GM21381 (cell line): ENCODE results near the gene SIGMAR1.

Experiments used
- ATAC-seq: cut with Tn5 transposase; IDR thresholded peaks from one replicate; pipeline ENCODE4 v1.9.1; 2021; ENCODE audit warnings: mild to moderate bottlenecking, moderate library complexity; ENCODE audit not compliant: unreplicated experiment

SIGMAR1 gene

DNA sequence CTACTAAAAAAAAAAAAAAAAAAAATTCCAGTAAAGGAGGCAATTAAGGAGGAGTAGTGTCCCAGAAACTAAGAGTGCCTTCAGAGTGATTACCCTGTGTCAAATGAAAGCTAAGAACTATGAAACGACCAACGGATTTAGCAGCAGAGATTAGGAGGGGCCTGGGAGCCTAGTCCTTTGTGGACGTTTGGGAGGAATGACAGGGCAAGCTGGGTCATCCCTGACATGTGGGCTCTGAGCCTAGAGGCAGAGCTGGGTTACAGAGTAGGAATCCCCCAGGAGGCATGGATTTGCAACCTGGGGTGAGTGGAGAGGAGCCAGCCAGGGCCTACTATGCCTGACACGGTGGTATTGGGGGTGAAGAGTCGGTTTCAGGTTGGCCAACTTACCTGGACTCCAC lies 4.4 kb downstream of the SIGMAR1 start:
- ATAC-seq: no peak

- ATAC-seq: no peak
Observed at GRCh38 chr9:34630402-34631154, 7.0 kb downstream of the SIGMAR1 start.

DNA sequence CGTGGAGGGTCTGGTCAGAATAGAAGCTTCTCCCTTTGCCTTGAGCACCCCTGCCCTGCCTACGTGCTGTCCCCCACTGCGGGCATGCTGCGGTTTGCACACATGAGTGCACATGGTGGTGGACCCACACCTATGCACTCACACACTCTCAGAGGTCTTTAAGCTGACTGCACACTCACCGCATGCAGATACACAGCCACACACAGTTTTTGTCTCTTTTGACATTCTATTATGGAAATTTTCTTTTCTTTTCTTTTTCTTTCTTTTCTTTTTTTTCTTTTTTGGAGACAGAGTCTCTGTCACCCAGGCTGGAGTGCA lies 8.1 kb downstream of the SIGMAR1 start:
- ATAC-seq: no peak

DNA sequence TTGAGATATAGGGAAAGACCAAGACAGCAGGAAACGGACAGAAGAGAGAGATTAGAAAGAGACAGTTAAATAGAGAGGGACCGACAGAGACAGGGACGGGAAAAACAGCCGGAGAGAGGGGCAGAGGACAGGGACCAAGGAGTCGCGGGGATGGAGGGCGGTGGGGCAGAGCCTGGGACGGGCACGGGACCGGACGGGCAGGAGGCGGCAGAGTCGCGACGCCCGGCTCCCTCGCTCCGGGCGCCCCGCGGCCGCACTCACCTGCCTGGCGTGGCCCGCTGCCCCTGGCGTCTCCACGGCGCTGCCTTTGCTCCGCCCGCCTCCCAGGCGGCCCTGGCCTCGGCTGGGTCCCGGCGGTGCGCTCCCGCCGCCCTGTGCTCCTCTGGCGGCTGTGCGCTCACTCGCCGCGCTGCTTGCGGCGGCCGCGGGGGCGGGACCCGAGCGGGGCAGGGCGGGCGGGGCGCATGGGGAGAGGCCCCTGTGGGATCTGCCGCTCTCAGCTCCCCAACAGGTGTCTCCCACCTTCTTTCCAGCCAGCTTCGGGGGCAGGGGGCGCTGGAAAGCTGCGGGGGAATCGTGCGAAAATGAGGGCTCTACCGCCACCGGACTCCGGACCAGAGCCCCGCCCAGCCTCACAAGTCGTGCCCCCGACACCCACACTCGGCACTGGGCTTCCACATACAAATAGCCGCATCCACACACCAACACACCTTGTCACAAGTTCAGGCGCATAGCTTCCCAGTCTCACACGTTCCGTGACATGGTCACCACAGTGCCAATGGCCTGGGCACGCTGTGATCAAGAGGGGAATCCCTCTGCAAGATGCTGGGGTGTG lies 8.7 kb downstream of the SIGMAR1 start, which contains the start of gene ARID3C:
ARID3C (minus strand) TSS at position 411 of the 835 bp plus-strand sequence. CDS start 1,052 bp downstream, outside the sequence.
- no peak for ATAC-seq

DNA sequence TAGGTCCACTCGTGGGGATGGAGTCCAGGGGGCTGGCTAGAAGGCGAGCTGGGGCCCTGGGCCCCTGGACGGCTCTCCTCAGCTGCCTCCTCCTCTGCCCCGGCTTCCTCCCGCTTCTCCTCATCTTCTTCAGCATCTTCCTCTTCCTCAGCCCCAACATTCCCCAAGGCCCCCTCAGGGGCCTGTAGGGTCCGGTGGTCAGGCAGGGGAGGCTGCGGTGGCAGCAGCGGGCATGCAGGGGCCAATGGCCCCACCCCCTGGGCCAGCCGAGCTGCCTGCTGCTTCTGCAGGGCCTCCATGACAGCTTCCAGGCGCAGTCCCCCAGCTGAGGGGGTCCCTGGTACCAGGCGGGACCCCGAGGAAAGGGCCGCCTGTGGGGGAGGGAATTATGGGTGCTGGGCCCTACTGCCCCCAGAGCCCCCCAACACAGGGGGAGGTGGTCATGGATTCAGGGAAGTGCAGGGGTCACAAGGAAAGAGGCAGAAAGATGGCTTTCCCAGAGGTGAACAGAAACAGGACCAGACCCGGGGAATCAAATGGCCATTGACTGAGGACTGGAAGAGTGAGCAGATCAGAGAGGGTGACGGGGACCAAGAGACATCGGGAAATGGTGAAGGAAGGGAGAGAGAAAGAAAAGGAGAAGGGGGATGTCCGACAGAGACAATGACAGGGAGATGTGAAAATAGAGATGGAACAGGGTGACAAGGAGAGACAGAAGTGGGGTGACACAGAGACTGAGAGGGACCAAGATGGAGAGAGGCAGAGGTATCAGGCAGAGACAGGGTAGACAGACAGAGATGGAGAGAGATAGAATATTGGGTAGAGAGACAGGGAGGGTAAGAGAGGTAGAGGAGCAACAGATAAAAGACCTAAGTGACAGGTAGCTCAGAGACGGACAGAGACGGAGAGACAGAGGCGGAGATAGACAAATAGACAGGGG lies 9.6 kb downstream of the SIGMAR1 start:
- ATAC-seq: no peak

DNA sequence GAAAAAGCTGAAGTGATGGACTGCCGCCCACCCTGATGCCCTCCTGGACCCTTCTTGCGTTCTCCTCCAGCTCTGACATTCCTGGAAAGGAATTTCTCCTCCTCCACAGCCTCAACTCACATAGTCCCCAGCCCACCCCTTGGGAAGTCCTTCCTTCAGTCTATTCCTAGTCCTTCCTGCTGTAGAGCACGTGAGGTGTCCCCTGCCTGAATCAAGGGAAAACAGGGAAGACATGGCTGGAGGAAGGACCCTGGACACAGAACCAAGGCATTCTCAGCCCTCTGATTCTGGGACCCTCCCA lies 12.5 kb downstream of the SIGMAR1 start:
- ATAC-seq: no peak

- no peak for ATAC-seq
Observed at GRCh38 chr9:34624475-34625185, 13.0 kb downstream of the SIGMAR1 start.

DNA sequence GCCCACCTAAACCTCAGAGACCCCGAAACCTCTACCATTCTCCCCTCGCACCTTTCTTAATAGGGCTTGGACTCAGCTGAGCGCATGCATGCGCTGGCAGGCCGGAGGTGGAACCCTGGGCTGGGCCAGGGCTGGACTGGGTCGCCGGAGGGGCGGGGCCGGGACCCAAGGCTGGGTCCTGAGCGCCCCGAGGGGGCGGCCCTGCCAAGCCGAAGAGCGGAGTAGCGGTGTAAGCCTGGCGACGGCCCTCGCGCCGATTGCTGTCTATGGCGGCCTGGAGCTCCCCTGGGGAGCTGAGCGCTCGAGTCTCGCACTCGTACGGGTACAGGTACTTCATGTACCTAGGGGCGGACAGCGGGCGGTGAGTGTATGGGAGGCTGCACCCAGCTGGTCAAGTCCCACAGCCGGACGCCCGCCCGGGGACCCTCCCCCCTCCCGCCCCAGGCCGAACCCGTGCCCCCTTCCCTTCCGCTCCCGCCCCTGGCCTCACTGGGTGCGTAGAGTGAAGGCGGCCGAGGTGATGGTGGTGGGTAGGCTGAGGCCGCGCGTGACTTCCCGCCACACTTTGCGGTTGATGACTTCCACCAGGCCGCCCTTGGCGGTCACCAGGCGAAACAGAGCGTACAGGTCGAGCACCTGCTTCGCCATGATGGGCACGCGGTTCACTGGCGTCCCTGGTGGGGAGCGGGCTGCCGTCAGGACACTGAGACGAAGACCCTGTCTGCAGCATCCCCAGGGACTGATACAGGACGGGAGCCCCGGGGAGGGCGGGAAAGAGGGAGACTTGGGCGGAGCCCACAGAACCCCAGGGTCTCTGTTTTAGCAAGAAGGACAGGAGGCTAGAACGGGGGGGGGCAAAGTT lies 14.0 kb downstream of the SIGMAR1 start:
- no peak for ATAC-seq

- peak; percentile 97 for ATAC-seq
Observed at GRCh38 chr9:34620061-34620994, 17.3 kb downstream of the SIGMAR1 start, which contains the start of gene DCTN3. TSS of gene DCTN3 (minus strand) at chr9:34620495. CDS start at chr9:34620464, 31 bp downstream.

GRCh38 chr9:34615132-34615531 lies 22.5 kb downstream of the SIGMAR1 start:
- no peak for ATAC-seq

GRCh38 chr9:34612788-34613390 lies 24.7 kb downstream of the SIGMAR1 start:
- ATAC-seq: no peak

GRCh38 chr9:34611811-34612787 lies 25.5 kb downstream of the SIGMAR1 start, which contains the start of gene RPP25L:
TSS of gene RPP25L (minus strand) at chr9:34612097. CDS start at chr9:34611296, 801 bp downstream.
- peak; percentile 89 for ATAC-seq

DNA sequence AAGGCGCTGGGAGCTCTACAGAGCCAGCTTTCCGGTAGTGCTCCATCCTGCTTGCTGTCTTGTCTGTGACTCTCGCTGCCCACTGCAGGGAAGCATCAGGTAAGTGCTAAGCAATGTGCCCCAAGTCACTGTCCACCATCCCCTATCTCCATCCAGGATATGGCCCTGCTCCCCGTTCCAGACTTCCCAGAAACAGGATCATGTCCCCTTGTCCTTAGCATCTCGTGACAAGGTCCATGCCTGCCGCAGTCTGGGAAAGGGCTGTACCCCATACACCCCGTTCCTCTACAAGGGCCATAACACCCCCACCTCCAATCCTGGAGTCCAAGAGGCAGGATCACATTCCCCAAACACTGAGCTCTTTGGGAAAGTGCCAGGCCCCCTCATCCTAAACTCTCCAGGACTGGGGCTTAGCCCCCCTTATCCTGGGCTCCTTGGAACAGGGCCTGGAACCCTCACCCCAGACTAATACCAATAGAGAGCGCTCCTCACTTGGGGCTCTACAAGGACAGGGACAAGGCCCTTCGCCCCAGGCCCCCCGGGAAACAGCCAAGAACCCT lies 26.3 kb downstream of the SIGMAR1 start:
- ATAC-seq: no peak

GRCh38 chr9:34610434-34611206 lies 27.0 kb downstream of the SIGMAR1 start:
- no peak for ATAC-seq

- ATAC-seq: no peak
Observed at GRCh38 chr9:34607331-34607730, 30.3 kb downstream of the SIGMAR1 start.

GRCh38 chr9:34606905-34607304 lies 30.7 kb downstream of the SIGMAR1 start:
- no peak for ATAC-seq
